Cardiac muscle cell (in vitro differentiated cells and primary cell): ENCODE data around the gene TBCD. TPM values are rescaled to one million over a fixed set of nuclear protein-coding genes. Genes with fewer than 3 reads are reported as not detected.

Experiments
- DNase-seq, 2 donors: peaks; one replicate each; pipeline versions ENCODE4 v3.0.0 to v3.0.0-alpha.2; 2010 to 2017; ENCODE audit warnings: low read depth in 1 of 2, low spot score in 1 of 2
- H3K27ac ChIP-seq: fragments of 200-600 bp; sonication (generic); 2 replicates; pipeline ENCODE4 v1.5.1; 2016
- H3K27me3 ChIP-seq: fragments of 200-600 bp; sonication (generic); 2 replicates; pipeline ENCODE4 v1.6.0; 2016; ENCODE audit warnings: control low read depth
- H3K36me3 ChIP-seq: fragments of 200-600 bp; sonication (generic); 2 replicates; pipeline ENCODE4 v1.5.1; 2016; ENCODE audit warnings: control low read depth
- H3K4me1 ChIP-seq: fragments of 200-600 bp; sonication (generic); 2 replicates; pipeline ENCODE4 v1.8.1; 2017; ENCODE audit warnings: low read depth, mild to moderate bottlenecking, mixed run types
- H3K4me3 ChIP-seq: fragments of 200-600 bp; sonication (generic); 2 replicates; pipeline ENCODE4 v1.5.1; 2016; ENCODE audit warnings: mild to moderate bottlenecking
- H3K9me3 ChIP-seq: fragments of 200-600 bp; sonication (generic); 2 replicates; pipeline ENCODE4 v1.5.1; 2017; ENCODE audit warnings: low read depth, mild to moderate bottlenecking, control low read depth
- polyA plus RNA-seq: library from polyadenylated mRNA; unstranded; fragments of >200 nt; fragmentation: Nextera tagmentation; extraction: Ambion mirVana; gene quantifications from 2 replicates; pipeline ENCODE4 v1.2.1, GENCODE V29; 2016
- total RNA-seq: library from RNA; depleted of rRNA; stranded (reverse); fragments of >200 nt; gene quantifications from 2 replicates; pipeline ENCODE4 v1.2.3, GENCODE V29; 2016
- TF ChIP-seq, protein P1 (sequence below): IDR thresholded peaks from 2 replicates; pipeline ENCODE4 v1.5.1; 2012; ENCODE audit warnings: low read depth, mild to moderate bottlenecking, low read length

TBCD gene
- total and polyA plus RNA-seq, 2 experiments from 2014 or later = 55.7 to 66.0 TPM

DNA sequence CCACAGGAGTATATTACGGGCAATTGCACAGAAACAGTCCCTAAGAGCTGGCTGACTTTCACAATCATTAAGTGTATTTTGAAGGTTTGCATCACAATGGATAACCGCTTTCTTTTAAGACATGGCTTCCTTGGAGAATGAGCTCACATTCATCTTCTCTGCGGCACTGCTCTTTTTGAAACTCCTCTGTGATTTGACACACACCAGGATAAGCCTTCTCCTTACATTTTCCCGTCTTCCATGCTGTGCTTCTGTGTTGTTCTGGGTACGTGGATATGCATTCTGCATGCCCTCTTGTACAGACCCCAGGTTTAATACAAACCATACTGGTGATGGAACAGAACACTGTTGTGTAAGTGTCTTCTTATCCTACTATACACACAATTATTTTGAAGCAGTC is 238.0 kb downstream of the TBCD start:
- H3K36me3 ChIP-seq = no peaks in the 10 kb centered on the region
- TF ChIP-seq, protein P1, sequence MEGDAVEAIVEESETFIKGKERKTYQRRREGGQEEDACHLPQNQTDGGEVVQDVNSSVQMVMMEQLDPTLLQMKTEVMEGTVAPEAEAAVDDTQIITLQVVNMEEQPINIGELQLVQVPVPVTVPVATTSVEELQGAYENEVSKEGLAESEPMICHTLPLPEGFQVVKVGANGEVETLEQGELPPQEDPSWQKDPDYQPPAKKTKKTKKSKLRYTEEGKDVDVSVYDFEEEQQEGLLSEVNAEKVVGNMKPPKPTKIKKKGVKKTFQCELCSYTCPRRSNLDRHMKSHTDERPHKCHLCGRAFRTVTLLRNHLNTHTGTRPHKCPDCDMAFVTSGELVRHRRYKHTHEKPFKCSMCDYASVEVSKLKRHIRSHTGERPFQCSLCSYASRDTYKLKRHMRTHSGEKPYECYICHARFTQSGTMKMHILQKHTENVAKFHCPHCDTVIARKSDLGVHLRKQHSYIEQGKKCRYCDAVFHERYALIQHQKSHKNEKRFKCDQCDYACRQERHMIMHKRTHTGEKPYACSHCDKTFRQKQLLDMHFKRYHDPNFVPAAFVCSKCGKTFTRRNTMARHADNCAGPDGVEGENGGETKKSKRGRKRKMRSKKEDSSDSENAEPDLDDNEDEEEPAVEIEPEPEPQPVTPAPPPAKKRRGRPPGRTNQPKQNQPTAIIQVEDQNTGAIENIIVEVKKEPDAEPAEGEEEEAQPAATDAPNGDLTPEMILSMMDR = no peak
- H3K27ac ChIP-seq = no peak overlapping the region
- H3K4me1 ChIP-seq = peaks cover 4% of the 10 kb centered on the region
- H3K27me3 ChIP-seq = no peaks in the 10 kb centered on the region
- no peak overlapping the region for H3K4me3 ChIP-seq
- DNase-seq = no peak
- no peaks in the 10 kb centered on the region for H3K9me3 ChIP-seq

DNA sequence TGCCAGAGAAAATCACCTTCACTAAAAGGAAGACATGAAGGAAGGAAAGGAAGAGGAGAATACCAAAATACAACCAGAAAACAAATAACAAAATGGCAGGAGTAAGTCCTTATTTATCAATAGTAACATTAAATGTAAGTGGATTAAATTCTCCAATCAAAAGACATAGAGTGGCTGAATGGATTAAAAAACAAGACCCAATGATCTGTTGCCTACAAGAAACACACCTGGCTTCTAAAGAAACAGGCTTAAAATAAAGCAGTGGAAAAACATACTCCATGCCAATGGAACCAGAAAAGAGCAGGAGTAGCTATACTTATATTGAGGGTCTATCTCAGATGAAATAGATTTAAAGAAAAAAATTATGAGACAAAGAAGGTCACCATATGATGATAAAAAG is 241.1 kb downstream of the TBCD start:
- DNase-seq = no peak
- H3K4me3 ChIP-seq = no peak overlapping the region
- H3K36me3 ChIP-seq = no peaks in the 10 kb centered on the region
- H3K4me1 ChIP-seq = no peaks in the 10 kb centered on the region
- H3K27me3 ChIP-seq = no peaks in the 10 kb centered on the region
- no peak overlapping the region for H3K27ac ChIP-seq
- H3K9me3 ChIP-seq = no peaks in the 10 kb centered on the region
- TF ChIP-seq, protein P1 = no peak

Other genes with a start within 250 kb of the TBCD start
- 44.5 and 63.0 TPM in 2 replicates for gene FOXK2, start 232.3 kb upstream of the TBCD start, total RNA-seq
- 22.0 and 26.7 TPM in 2 replicates for gene FOXK2, start 232.3 kb upstream of the TBCD start, polyA plus RNA-seq
- gene WDR45B, start 103.6 kb upstream of the TBCD start, total RNA-seq = 83.2 and 111 TPM in 2 replicates
- gene WDR45B, start 103.6 kb upstream of the TBCD start, polyA plus RNA-seq = 99.5 and 105 TPM in 2 replicates
- gene RAB40B, start 53.4 kb upstream of the TBCD start, total RNA-seq = 29.7 and 38.9 TPM in 2 replicates
- 28.9 and 42.8 TPM in 2 replicates for gene RAB40B, start 53.4 kb upstream of the TBCD start, polyA plus RNA-seq
- 10.9 and 18.6 TPM in 2 replicates for gene FN3KRP, start 35.4 kb upstream of the TBCD start, total RNA-seq
- gene FN3KRP, start 35.4 kb upstream of the TBCD start, polyA plus RNA-seq = 30.7 and 38.7 TPM in 2 replicates
- 20.0 and 20.6 TPM in 2 replicates for gene FN3K, start 16.4 kb upstream of the TBCD start, total RNA-seq
- gene FN3K, start 16.4 kb upstream of the TBCD start, polyA plus RNA-seq = 10.3 and 18.1 TPM in 2 replicates
- gene ZNF750, start 88.0 kb downstream of the TBCD start, total RNA-seq = 0.07 TPM in 1 of 2 replicates, not detected in the other
- 0.14 and 0.49 TPM in 2 replicates for gene ZNF750, start 88.0 kb downstream of the TBCD start, polyA plus RNA-seq